Measurements from ENCODE around the gene PSMD6. TPM values are rescaled to one million over a fixed set of nuclear protein-coding genes. Genes with fewer than 3 reads are reported as not detected.

Gene PSMD6
- total RNA-seq, 1 donor from 2014 or later: 78.3 TPM

- no peak for DNase-seq
- Histone ChIP-seq H3K36me3 (peaks cover 67% of the 10 kb centered on the region), H3K27me3 (ENCODE audit: low read depth) (no peaks in the 10 kb centered on the region), H3K27ac (replicated peaks) (no peak overlapping the region), H3K4me3 (no peak overlapping the region), H3K9me3 (replicated peaks) (no peaks in the 10 kb centered on the region), H3K4me1 (peaks cover 34% of the 10 kb centered on the region)
- no peak for TF ChIP-seq CTCF (IDR thresholded peaks at IDR 0.05; ENCODE audit: borderline replicate concordance)
- intact Hi-C loops (cut with micrococcal nuclease): no loop called here
Observed at GRCh38 chr3:64003589-64003988, 19.7 kb downstream of the PSMD6 start.

GRCh38 chr3:64002233-64002632, 21.1 kb downstream of the PSMD6 start:
- peaks cover 27% of the 10 kb centered on the region for H3K4me1 ChIP-seq
- no peak for DNase-seq
- H3K4me3 ChIP-seq: no peak overlapping the region
- peaks cover 66% of the 10 kb centered on the region for H3K36me3 ChIP-seq
- no peaks in the 10 kb centered on the region for H3K27me3 ChIP-seq (ENCODE audit: low read depth)
- no peak for TF ChIP-seq CTCF (IDR thresholded peaks at IDR 0.05; ENCODE audit: borderline replicate concordance)
- intact Hi-C loops (cut with micrococcal nuclease): no loop called here
- H3K9me3 ChIP-seq (replicated peaks): no peaks in the 10 kb centered on the region
- H3K27ac ChIP-seq (replicated peaks): no peak overlapping the region

GRCh38 chr3:64000453-64001055, 22.7 kb downstream of the PSMD6 start:
- H3K4me3 ChIP-seq: no peak overlapping the region
- TF ChIP-seq CTCF (IDR thresholded peaks at IDR 0.05; ENCODE audit: borderline replicate concordance): no peak
- peaks cover 27% of the 10 kb centered on the region for H3K4me1 ChIP-seq
- intact Hi-C loops (cut with micrococcal nuclease): no loop called here
- H3K9me3 ChIP-seq (replicated peaks): no peaks in the 10 kb centered on the region
- peaks cover 64% of the 10 kb centered on the region for H3K36me3 ChIP-seq
- peak overlapping the region; percentile 76 for H3K27ac ChIP-seq (replicated peaks)
- no peak for DNase-seq
- no peaks in the 10 kb centered on the region for H3K27me3 ChIP-seq (ENCODE audit: low read depth)

- Histone ChIP-seq H3K36me3 (peaks cover 64% of the 10 kb centered on the region), H3K4me3 (no peak overlapping the region), H3K27me3 (ENCODE audit: low read depth) (no peaks in the 10 kb centered on the region), H3K9me3 (replicated peaks) (no peaks in the 10 kb centered on the region), H3K27ac (replicated peaks) (peak overlapping the region; percentile 76), H3K4me1 (peaks cover 22% of the 10 kb centered on the region)
- intact Hi-C loops (cut with micrococcal nuclease): no loop called here
- TF ChIP-seq CTCF (IDR thresholded peaks at IDR 0.05; ENCODE audit: borderline replicate concordance): no peak
- no peak for DNase-seq
Observed at GRCh38 chr3:63998852-63999754, 24.2 kb downstream of the PSMD6 start.

- no peak for TF ChIP-seq CTCF (IDR thresholded peaks at IDR 0.05; ENCODE audit: borderline replicate concordance)
- H3K9me3 ChIP-seq (replicated peaks): no peaks in the 10 kb centered on the region
- DNase-seq: no peak
- peaks cover 22% of the 10 kb centered on the region for H3K4me1 ChIP-seq
- intact Hi-C loops (cut with micrococcal nuclease): no loop called here
- no peak overlapping the region for H3K4me3 ChIP-seq
- no peak overlapping the region for H3K27ac ChIP-seq (replicated peaks)
- peaks cover 81% of the 10 kb centered on the region for H3K36me3 ChIP-seq
- H3K27me3 ChIP-seq (ENCODE audit: low read depth): no peaks in the 10 kb centered on the region
Observed at GRCh38 chr3:63995086-63995485, 28.2 kb downstream of the PSMD6 start.

Measured in left ventricle myocardium inferior (tissue), 1 donor.